Measurements from ENCODE around the gene ANKAR. TPM values are rescaled to one million over a fixed set of nuclear protein-coding genes. Genes with fewer than 3 reads are reported as not detected.

Gene ANKAR
- total and polyA plus RNA-seq, 2 experiments from 2014 or later = 3.0 to 4.4 TPM

GRCh38 chr2:189661148-189661956 is 13.1 kb upstream of the ANKAR start, which contains the start of gene ASNSD1 (continued):
- TF ChIP-seq ZNF462 (CRISPR knock-in tag; IDR thresholded peaks at IDR 0.05) (no peak), EZH2phosphoT487 (IDR thresholded peaks at IDR 0.05; ENCODE audit: unreplicated experiment) (no peak), NANOG (IDR thresholded peaks at IDR 0.05; ENCODE audit: borderline replicate concordance) (no peak), JUNB (IDR thresholded peaks at IDR 0.05; ENCODE audit: unreplicated experiment) (no peak), ETS1 (IDR thresholded peaks at IDR 0.05) (0 out of 2 replicates have a peak, but pooled peaks have one; percentile 44)

- Mint-ChIP-seq H3K9me3 (no peaks in the 10 kb centered on the region), H3K4me3 (no peak overlapping the region), H3K36me3 (ENCODE audit: low read depth) (peaks cover 14% of the 10 kb centered on the region; the same call in 2 of the 3 replicates), H3K27me3 (ENCODE audit: insufficient read depth, low read depth, poor library complexity) (no peaks in the 10 kb centered on the region), H3K27ac (no peak overlapping the region), H3K4me1 (0 out of 3 replicates have a peak, but pooled peaks cover 2% of the 10 kb centered on the region)
- H3K4me3 ChIP-seq = peak overlapping the region; percentile 70
- peaks cover 23% of the 10 kb centered on the region for H3K79me2 ChIP-seq (replicated peaks; ENCODE audit: insufficient read depth)
- DNase-seq (ENCODE audit: low spot score) = peak; percentile 13
- peak overlapping the region; percentile 84 for H2AFZ ChIP-seq
- ATAC-seq = peak; percentile 12; the same call in 2 of the 3 replicates
- H3K27ac ChIP-seq (ENCODE audit: low read depth) = no peak overlapping the region
- peaks cover 4% of the 10 kb centered on the region; the same call in 1 of the 2 replicates for H4K20me1 ChIP-seq (replicated peaks; ENCODE audit: insufficient read depth)
- no peaks in the 10 kb centered on the region for H3F3A ChIP-seq (replicated peaks; ENCODE audit: low read depth)
- peaks cover 7% of the 10 kb centered on the region for H3K4me1 ChIP-seq (ENCODE audit: insufficient read depth)
- H3K9me2 ChIP-seq (ENCODE audit: insufficient read depth) = no peaks in the 10 kb centered on the region
- peak overlapping the region; percentile 82 for H3K4me2 ChIP-seq
- H3K27me3 ChIP-seq (ENCODE audit: insufficient read depth) = no peaks in the 10 kb centered on the region
- peaks cover 8% of the 10 kb centered on the region; the same call in 1 of the 2 replicates for H3K36me3 ChIP-seq (ENCODE audit: insufficient read depth)
- TF ChIP-seq REST (IDR thresholded peaks at IDR 0.05; ENCODE audit: unreplicated experiment) = no peak
- no peak for TF ChIP-seq EZH2phosphoT487 (IDR thresholded peaks at IDR 0.05; ENCODE audit: unreplicated experiment)
- no peak for TF ChIP-seq ETS1 (IDR thresholded peaks at IDR 0.05)
- no peak for TF ChIP-seq POLR2AphosphoS5 (IDR thresholded peaks at IDR 0.05; ENCODE audit: low read depth)
- no peak for TF ChIP-seq ZNF114 (CRISPR knock-in tag; IDR thresholded peaks at IDR 0.05)
- TF ChIP-seq STAT1 (IDR thresholded peaks at IDR 0.05; ENCODE audit: unreplicated experiment) = no peak
Observed at GRCh38 chr2:189661957-189662321, 12.5 kb upstream of the ANKAR start.
